ENCODE data around the gene NKTR. TPM values are rescaled to one million over a fixed set of nuclear protein-coding genes. Genes with fewer than 3 reads are reported as not detected.

NKTR gene
- polyA plus RNA-seq, 1 donor (not counting 4 experiments of a cell fraction or from before 2014, with no cell fraction given): 38.6 TPM

DNA sequence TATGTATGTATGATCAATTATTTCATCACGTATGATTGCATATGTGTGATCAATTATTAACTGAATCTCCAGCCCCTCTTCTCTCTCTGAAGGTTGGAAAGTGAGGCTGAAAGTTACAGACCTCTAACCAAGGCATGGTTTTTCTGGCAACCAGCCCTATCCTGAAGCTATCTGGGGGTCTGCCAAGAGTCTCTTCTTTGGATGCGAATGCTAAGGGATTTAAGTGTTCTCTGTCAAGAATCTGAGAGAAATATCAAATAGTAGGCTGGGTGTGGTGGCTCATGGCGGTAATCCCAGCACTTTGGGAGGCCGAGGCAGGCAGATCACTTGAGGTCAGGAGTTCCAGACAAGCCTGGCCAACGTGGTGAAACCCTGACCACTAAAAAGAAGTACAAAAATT lies 8.1 kb downstream of the NKTR start:
- no peak for FAIRE-seq
- H3K9me1 ChIP-seq (ENCODE audit: control insufficient read depth, extremely low read depth, insufficient read depth, low read length): no peaks in the 10 kb centered on the region
- no peaks in the 10 kb centered on the region for H4K20me1 ChIP-seq (ENCODE audit: control insufficient read depth, extremely low read depth, insufficient read depth, low read length)
- H3K9me3 ChIP-seq (ENCODE audit: control insufficient read depth, low read depth, low read length): no peaks in the 10 kb centered on the region
- DNase-seq (ENCODE audit: low read depth, low spot score): no peak
- no peak overlapping the region for H3K9ac ChIP-seq (ENCODE audit: control insufficient read depth, extremely low read depth, insufficient read depth, low read length)
- H2AFZ ChIP-seq (ENCODE audit: control insufficient read depth, low read length): no peak overlapping the region
- no peak overlapping the region for H3K4me3 ChIP-seq (ENCODE audit: control insufficient read depth in 2 of 3, extremely low read depth in 1 of 3, insufficient read depth in 2 of 3, low read depth in 1 of 3, low read length in 3 of 3)
- H3K79me2 ChIP-seq (ENCODE audit: control insufficient read depth, insufficient read depth, low read length): peaks cover 91% of the 10 kb centered on the region
- no peak for TF ChIP-seq EZH2 (IDR thresholded peaks at IDR 0.05; ENCODE audit: low read length)
- TF ChIP-seq CTCF (optimal IDR thresholded peaks at IDR 0.05 in 1 of 3, IDR thresholded peaks at IDR 0.05 in 1 of 3, conservative IDR thresholded peaks at IDR 0.05 in 1 of 3; ENCODE audit: extremely low read depth in 1 of 3, insufficient read depth in 2 of 3, low read length in 3 of 3): no peak
- no peaks in the 10 kb centered on the region for H3K27me3 ChIP-seq (ENCODE audit: control insufficient read depth, extremely low read depth, insufficient read depth, low read length)
- dilution Hi-C loops (cut with MboI; ENCODE audit: extremely low pct_ligation_motif_present, low sequenced_read_pairs): no loop called here
- peaks cover 4 to 6% of the 10 kb centered on the region in 2 experiments for H3K36me3 ChIP-seq (ENCODE audit: control insufficient read depth in 2 of 2, extremely low read depth in 1 of 2, insufficient read depth in 2 of 2, low read length in 2 of 2)
- no peak overlapping the region for H3K4me2 ChIP-seq (ENCODE audit: control insufficient read depth, extremely low read depth, insufficient read depth, low read depth, low read length)
- peaks cover 13% of the 10 kb centered on the region for H3K4me1 ChIP-seq (ENCODE audit: control insufficient read depth, extremely low read depth, insufficient read depth, low read length)
- H3K27ac ChIP-seq (ENCODE audit: control insufficient read depth, insufficient read depth, low read length): no peak overlapping the region

GRCh38 chr3:42610976-42611375 lies 10.5 kb downstream of the NKTR start:
- Histone ChIP-seq H3K9me1 (ENCODE audit: control insufficient read depth, extremely low read depth, insufficient read depth, low read length) (no peaks in the 10 kb centered on the region), H2AFZ (ENCODE audit: control insufficient read depth, low read length) (no peak overlapping the region), H4K20me1 (ENCODE audit: control insufficient read depth, extremely low read depth, insufficient read depth, low read length) (no peaks in the 10 kb centered on the region), H3K27me3 (ENCODE audit: control insufficient read depth, extremely low read depth, insufficient read depth, low read length) (no peaks in the 10 kb centered on the region), H3K36me3 (ENCODE audit: control insufficient read depth in 2 of 2, extremely low read depth in 1 of 2, insufficient read depth in 2 of 2, low read length in 2 of 2) (peaks cover under 1 to 4% of the 10 kb centered on the region in 2 experiments), H3K9ac (ENCODE audit: control insufficient read depth, extremely low read depth, insufficient read depth, low read length) (no peak overlapping the region), H3K4me2 (ENCODE audit: control insufficient read depth, extremely low read depth, insufficient read depth, low read depth, low read length) (no peak overlapping the region), H3K27ac (ENCODE audit: control insufficient read depth, insufficient read depth, low read length) (no peak overlapping the region), H3K79me2 (ENCODE audit: control insufficient read depth, insufficient read depth, low read length) (peaks cover 91% of the 10 kb centered on the region), H3K4me3 (ENCODE audit: control insufficient read depth in 2 of 3, extremely low read depth in 1 of 3, insufficient read depth in 2 of 3, low read depth in 1 of 3, low read length in 3 of 3) (no peak overlapping the region), H3K9me3 (ENCODE audit: control insufficient read depth, low read depth, low read length) (no peaks in the 10 kb centered on the region), H3K4me1 (ENCODE audit: control insufficient read depth, extremely low read depth, insufficient read depth, low read length) (no peaks in the 10 kb centered on the region)
- DNase-seq (ENCODE audit: low read depth, low spot score) (no peak), FAIRE-seq (no peak)
- dilution Hi-C loops (cut with MboI; ENCODE audit: extremely low pct_ligation_motif_present, low sequenced_read_pairs): no loop called here
- no peak for TF ChIP-seq CTCF (optimal IDR thresholded peaks at IDR 0.05 in 1 of 3, IDR thresholded peaks at IDR 0.05 in 1 of 3, conservative IDR thresholded peaks at IDR 0.05 in 1 of 3; ENCODE audit: extremely low read depth in 1 of 3, insufficient read depth in 2 of 3, low read length in 3 of 3)
- TF ChIP-seq EZH2 (IDR thresholded peaks at IDR 0.05; ENCODE audit: low read length): no peak

Measured in keratinocyte (primary cell).